C1 segment of cervical spinal cord (tissue), 14 donors: ENCODE results near the gene PDGFRB.

Source experiments
- DNase-seq, 14 donors: peaks; one replicate each; lab custom pipeline; 2025; lab: John Stamatoyannopoulos, UW

Gene PDGFRB

DNA sequence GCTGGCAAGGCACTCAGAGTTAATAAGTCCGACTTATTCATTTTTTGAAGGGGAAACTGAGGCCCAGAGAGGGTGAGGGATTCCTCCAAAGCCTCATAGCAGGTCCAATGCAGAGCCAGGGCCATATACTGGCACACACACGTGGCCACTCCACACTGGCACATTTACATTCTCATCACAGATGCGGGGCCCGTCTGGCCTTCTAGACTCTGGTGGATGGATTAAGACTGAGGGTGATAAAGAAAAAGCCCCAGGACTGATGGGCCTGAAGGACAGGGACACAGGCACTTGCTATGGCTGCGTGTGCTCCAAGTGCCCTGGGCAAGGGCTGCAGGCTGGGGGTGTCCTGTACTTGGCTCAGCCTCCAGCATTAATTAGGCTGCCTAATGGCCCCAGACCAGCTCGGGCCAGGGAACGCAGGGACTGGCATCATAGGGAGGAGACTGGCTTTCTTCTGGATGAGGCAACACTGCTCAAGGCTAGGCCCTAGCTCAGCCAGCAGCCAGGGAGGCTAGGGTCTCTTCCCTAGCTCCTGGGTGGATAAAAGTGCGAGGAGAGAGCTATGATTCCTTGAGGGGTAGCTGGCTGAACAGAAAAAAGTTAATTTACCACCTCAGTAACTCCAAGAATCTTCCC, 40.8 kb downstream of the PDGFRB start:
- peak in 1 of 14 donors; percentile 3 for DNase-seq

DNA sequence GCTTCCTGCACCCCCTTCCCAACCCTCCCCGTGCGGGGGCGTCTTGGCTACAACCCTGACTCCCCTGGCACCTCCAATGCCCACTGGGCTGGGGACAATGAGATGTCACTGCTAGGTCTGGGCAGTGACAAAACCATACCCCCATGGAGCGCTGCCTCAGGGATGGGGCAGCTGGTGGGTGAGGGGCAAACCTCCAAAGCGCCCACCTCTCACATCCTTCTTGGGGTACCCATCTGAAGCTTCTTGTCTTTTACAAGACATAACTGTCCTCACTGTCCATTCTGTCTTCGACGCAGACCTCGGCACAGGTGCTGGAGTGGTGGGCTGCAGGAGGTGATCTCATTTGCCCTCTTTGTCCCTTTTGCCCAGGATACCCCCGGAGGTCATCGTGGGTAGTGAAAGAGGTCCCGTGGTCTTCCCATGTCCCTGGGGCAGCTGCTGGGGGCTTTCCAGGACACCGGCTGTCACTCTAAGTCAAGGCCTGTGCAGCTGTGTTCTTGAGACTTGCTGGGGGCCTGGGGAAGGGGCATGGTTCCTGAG, 41.5 kb downstream of the PDGFRB start:
- no peak for DNase-seq

DNA sequence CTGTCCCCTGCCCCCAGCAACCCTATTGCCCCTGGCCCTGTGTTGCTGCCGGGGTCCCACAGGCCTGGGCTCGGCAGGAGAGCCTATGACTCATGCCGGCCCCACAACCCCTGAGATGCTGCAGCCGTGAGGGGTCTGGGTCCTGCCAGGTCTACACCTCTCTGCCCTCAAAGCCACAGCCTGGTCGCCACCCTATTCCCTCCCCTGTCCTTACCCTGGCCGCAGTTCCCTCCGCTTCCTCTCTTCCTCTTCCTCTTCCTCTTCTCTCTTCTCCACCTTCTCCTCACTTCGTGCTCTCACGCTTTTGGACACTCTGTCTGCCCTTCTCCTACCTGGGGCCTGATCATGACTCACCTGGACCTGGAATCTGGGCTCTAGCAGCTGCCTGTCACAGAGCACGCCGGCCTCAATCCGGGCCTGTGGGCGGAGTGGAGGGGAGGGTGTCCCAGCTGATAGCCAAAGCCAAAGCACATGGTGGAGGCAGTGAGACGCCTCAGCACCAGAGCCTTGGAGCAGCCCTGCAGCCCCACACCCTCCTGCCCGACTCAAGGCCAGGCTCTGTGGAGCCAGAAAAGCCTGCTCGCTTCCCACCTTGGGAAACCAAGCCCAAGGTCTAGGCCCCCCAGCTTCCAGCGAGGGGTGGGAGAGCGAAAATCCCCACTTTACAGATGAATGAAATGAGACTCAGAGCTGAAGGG, 42.4 kb downstream of the PDGFRB start:
- DNase-seq: no peak

DNA sequence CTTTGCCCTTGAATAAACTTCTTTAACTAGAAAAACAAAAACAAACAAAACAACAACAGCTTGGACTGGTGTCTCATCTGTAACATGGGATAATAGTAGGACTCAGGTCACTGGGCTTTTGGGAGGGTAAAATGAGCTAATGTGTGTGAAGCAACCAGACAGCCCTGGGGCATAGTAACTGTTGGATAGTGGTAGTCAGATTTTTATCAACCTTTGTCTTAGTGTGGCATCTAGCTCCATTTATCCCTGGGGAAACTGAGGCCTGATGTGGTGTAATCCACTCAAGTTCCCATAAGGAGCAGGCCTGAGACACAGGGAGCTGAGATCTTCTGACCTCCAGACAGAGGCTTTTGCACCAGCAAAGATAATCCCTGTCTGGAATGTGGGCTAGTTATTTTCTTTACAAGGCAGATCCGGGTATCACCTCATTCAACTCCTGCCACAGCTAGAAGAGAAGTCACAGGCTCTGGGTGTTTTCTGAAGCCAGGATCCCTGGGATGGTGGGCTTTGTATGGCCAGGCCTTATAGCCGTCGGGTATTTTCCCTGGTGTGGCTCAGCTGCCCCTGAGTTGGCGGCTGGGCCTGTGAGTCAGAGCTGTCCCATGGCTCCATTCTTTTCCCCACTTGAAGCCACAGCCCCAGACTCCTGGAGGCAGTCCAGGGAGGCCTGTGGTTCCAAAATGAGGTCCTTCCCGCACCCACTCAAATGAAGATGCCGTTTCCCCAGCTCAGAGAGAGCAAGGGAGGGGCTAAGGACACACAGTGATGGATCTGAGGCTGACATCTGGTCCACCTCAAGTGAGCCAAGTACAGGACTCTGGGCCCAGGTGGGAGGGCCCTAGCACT, 43.2 kb downstream of the PDGFRB start:
- DNase-seq: peak in 1 of 14 donors; percentile 30

DNA sequence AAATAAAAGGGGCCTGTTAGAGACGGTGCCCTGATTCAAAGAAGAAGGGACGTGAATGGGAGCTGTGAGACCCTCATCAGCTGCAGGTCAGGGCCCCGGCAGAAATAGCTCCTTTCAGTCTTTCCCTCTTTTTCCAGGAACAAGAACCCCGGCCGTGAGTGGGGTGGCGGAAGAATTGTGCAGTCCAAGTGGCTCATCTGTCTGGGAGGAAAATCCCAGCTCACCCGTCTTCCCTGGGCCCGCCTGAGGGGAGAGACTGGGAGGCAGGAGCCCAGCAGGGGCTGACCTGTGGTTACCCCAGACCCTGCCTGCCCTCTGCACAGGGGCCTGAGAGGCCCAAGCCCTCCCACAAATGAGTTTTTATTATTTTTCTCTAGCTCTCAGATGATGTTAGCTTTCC, 44.5 kb downstream of the PDGFRB start:
- no peak for DNase-seq

DNA sequence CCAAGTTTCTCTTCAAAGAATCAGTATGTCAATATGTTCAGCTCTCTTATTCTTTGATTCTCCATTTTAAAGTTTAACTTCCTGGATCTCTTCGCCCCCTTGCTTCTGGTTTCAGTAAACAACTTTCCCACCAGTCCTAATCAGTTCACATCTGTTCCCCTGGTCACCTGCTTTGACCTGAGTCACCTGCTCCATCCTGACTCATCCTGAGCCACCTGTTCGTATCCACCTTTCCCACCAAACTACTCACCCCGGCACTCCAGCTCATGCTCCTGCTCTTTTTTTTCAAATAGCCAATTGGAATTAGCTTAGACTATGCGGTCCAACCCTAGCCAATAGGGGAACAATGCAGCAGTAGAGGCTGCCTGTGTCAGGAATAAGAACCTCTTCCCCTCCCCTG, 45.7 kb downstream of the PDGFRB start:
- DNase-seq: no peak

DNA sequence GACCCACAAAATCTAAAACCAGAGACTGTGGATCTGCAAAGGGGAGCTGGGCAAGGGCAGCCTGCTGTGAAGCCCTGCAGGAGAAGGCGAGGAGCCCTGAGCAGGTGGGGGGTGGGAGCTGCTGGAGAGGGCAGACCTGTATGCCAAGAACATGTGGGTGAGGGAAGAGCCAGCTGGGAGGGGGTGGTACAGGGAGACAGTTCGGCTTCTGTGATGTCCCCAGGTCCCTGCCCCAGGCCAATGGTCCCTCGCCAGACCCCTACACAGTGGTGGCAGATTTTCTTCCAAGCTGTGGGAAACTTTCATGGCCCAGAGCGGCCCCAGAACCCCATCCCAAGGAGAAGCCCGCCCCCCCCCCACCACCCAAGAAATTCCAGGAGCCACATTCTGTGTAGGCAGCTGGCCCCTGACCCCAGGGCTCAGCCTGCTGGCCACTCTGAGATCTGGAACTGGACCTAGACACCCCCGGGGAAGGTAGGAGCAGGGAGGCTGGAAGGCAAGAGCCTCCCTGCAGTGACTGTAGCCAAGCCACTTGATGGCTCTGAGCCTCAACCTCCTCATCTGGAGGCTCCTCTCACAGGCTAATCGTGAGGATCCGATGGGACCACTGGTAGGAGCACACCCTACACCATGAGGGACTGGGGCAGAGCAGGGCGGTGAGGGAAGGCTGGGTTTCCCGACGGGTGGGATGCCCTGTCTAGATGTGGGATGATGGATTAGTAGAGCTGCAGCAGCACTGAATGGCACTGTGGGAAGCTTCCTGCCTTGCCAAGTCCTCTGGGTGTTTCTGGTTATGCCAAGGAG, 46.7 kb downstream of the PDGFRB start:
- no peak for DNase-seq

DNA sequence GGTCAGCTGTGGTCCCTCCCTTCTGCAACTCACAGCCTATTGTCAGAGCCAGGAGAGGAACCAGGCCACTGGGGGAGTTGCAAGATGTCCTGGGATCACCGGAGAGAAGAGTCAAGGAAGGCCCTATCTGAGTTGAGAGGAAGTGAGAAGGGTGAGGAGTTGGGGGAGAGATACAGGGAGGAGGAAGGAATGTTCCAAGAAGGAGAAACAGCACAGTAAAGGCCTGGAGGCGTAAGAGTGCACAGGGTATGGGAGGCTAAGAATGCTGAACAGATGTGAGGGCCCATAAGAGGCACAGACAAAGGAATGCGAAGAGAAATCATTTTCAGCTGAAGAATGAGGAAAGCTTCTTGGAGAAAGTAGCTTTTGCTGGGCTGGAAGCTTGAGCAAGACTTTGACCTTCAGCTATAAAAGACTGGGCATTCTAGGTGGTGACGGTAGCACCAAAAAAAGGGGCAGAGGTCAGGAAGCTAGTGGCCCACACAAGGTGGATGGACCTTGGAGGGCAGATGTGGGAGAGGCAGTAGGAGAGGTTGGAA, 47.7 kb downstream of the PDGFRB start:
- no peak for DNase-seq

DNA sequence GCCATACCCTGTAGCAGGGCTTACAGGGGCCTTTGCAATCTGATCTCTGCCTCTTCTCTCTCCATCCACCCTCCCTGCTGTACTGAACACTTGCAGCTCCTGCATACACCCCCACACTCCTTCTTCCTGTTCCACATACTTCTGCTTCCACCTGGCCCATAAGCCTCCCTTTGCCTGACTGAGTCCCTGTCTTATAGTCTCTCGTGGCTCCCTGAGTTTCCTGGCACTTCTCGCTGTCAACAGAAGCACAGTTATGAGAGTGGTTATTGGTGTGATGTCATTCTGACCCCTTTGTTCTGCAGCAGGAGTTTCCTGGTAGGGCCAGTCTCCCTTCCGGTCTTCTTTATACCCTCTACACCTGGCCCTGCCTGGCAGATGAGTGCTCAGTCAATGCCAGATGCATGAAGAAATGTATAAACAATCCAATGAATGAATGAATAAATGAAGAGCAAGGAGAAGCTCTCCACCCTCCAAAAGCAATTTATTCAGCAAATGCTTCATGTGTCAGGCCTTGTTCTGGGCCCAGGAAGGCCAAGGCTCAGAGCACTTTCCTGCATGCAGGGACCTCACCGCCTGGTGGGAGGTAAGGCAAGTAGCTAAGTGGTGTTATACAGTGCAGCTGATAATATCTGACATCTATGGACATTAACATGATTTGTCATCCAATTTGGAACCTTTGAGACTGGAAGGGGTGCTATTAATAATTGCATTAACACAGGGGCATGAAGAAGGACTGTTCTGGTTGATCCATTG, 48.8 kb downstream of the PDGFRB start:
- DNase-seq: no peak

DNA sequence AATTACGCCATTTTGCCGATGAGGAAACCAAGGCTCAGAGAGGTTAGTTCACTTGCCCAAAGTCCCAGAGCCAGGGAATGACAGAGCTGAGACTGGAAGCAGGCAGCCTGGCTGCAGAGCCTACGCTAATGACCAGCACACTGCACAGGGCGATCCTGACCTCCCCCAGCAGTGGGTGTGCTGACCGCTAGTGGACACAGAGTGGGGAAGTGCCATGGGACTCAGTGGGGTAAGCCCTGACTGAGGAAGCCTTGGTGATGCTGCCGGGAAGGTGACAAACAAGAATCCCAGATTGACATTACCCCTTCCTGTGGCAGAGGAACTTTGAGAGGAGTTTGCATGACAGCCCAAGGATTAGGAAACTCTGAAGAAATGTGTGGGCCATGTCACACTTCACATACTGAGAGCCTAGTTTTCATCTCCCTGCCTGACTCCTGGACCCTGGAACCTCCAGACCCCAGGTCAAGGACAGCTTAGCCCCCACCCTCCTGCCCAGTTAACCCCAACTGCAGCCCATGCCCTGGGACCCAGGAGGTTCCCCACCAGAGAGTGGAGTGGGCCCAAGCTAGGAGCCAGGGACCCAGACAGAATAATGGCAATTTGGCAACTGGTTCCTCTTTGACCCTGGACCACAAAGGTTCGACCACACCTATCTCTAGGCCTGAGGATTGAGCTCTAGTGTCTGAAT, 49.6 kb downstream of the PDGFRB start:
- peak in 1 of 14 donors; percentile 36 for DNase-seq

DNA sequence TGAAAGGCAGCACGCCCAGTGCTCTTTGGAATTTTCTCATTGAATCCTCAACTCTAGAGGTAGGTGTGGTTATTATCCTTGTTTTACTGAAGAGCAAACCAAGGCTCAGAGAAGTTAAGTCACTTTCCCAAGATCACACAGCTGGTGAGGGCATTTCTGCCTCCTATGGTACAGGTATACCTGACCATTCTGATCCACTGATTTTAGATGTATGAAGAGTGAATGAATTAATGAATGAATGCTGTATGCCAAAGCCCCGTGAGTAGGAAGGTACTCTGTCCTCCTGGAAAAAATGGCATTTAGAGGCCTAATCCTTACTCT, 51.1 kb downstream of the PDGFRB start:
- DNase-seq: no peak

DNA sequence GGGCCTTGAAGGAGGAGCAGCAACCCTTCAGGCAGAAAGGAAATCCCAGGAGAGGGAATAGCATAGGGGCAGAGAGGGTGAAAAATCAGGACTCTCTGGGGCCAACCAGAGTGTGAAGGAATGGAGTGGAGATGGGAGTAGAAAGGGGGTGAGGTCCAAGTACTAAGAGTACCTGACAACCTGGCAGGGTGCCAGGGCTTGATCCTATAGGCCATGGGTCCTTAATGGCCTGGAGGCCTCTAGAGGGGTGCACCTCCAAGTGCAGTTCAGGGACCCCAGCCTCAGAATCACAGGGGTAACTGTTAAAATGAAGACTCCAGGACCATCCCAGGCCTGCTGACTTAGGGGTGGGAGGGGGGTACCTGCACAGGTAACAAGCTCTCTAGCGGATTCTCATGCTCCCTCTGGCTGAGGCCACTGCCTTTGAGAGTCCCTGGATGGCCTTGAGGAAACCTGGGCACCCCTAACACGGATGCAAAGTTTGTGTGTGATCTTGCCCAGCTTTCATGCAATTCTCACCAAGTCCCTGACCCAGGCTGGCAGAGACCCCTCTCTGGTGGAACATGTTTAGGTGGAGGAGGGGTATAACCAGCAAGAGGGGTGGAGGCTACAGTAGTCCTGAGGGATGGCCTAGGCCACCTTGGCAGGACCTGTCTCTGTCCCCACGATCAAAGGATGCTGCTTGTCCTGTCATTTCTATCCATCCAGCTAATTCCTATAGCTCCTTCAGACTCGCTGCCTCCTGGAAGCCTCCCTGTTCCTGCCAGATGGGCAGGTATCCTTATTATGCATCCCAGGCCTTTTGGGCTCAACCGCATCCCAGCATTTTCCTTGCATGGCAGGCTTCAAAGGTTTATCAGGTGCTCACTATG, 51.7 kb downstream of the PDGFRB start:
- no peak for DNase-seq

DNA sequence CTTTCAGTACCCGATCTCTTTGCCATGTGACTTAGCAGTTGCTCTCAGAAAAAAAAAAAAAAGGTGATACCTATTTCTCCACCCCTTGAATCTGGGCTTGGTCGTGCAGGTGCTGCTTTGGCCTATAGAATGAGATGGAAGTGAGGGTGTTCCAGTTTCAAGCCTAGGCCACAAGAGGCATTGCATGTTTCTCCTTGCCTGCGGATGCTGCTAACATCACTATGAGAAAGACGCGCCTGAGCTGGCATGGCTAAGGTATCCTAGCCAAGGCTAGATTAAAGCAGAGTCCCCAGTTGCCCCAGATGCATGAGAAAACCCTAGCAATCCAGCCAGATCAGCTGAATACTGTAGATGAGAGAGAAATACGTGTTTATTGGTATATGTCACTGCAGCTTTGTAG, 54.6 kb downstream of the PDGFRB start:
- DNase-seq: no peak

DNA sequence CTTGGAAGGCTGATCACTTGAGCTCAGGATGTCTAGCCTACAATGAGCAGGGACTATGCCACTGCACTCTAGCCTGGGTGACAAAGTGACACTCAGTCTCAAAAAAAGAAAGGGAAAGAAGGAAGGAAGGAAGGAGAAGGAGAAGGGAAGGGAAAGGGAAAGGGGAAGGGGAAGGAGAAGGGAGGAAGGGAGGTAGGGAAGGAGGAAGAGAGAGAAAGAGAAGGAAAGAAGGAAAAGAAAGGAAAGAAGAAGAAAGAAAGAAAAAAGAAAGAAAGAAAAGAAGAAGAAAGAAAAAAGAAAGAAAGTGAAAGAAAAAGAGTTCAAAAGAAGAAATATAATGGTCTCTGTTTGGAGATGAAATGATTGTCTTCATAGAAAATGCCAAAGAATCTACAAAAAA, 58.5 kb downstream of the PDGFRB start:
- no peak for DNase-seq

DNA sequence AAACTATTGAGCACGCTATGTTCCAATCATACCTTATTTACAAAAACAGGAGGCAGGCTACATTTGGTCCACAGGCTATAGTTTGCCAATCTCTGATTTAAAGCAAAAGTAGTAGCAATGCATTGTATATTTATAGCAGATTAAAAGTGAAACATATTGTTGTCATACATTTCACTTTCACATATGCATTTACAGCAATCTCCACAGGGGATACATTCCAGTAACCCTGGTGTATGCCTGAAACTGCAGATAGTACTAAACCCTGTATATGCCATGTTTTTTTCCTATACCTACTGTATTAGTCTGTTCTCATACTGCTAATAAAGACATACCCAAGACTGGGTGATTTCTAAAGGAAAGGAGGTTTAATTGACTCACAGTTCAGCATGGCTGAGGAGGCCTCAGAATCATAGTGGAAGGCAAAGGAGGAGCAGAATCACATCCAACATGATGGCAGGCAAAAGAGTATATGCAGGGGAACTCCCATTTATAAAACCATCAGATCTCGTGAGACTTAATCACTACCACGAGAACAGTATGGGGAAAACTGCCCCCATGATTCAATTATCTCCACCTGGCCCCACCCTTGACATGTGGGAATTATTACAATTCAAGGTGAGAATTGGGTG, 63.4 kb downstream of the PDGFRB start:
- no peak for DNase-seq

DNA sequence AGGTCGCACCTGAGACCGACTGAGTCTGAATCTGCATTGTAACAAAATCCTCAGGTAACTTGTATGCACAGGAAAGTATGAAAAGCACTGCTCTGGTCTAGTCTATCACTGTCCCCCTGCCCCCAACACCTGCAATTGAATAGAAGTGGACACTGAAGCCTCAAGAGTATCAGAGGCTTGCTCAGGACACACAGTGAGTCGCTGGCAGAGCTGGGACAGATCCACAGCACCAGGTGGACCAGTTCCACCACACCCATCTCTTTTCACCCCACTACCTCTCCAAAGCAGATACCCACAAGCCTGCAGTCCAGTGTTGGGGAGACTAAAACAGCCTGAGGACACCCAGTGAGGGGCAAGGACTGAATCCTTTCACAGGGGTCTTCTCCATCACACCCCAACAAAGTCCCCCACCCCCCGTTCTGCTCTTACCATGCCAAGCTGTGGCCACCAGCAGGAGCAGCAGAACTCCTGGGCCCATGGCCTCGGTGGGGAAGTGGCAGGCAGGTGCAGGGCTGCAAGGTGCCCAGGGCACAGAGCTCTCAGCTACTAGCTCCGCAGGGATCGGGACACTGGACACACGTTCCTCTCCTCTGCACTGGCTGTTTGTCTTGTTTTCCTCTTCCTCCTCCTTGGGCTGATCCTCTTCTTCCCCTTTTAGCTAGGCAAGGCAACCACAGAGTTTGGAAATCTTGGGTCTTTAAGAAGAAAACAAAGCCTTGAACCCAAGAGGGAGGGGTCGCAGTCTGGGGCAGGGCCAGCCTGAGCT, 69.5 kb downstream of the PDGFRB start, which contains the start of gene CSF1R:
CSF1R (minus strand) TSS at position 605 of the 766 bp plus-strand sequence; CDS start at position 478, 127 bp downstream.
- no peak for DNase-seq

DNA sequence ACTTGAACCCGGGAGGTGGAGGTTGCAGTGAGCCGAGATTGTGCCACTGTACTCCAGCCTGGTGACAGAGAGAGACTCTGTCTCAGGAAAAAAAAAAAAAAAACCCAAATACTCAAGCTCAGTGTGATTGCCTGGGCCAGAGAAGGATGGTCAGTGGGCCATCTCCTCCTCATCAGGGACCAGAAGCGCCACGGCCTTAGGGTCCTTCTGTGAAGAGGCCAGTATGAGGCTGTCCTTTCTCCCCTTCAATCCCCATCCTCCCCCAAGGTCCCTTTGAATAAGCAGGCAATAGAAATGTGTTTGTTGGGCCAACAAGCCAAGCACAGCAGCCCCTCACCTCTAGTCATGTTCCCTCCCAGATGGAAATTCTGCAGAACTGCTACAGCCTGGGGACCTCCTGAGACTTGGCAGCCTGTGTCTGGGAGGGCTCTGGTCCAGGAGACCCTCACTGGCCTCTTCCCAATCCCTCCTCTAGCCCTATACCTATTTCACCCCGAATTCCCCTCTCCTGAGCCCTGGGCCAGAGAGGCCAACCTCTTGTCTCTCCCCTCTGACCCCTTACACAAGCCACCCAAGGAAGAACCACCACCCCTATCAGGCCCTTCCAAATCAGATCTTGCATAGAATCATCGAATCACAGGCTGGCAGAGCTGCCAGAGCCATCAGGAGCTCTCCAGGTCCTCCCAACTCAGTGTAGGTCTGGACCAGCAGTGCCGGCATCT, 70.3 kb downstream of the PDGFRB start:
- DNase-seq: no peak
